Measurements from ENCODE around the gene MAP2.
A peak's percentile ranks its signal among the peaks of the same experiment; 100 is the strongest.

The MAP2 gene

GRCh38 chr2:209525331-209525730 is 101.5 kb downstream of the MAP2 start:
- no peak for TF ChIP-seq CTCF (IDR thresholded peaks at IDR 0.05; ENCODE audit: low read depth, low read length, missing control alignments)
- H3K4me3 ChIP-seq (replicated peaks; ENCODE audit: low read depth, low read length), result no peak overlapping the region
- DNase-seq (ENCODE audit: extremely low read depth, low read depth), result no peak

- no peak overlapping the region for H3K4me3 ChIP-seq (replicated peaks; ENCODE audit: low read depth, low read length)
- DNase-seq (ENCODE audit: extremely low read depth, low read depth), result peak; percentile 46
- no peak for TF ChIP-seq CTCF (IDR thresholded peaks at IDR 0.05; ENCODE audit: low read depth, low read length, missing control alignments)
Observed at GRCh38 chr2:209525834-209526281, 102.0 kb downstream of the MAP2 start.

GRCh38 chr2:209526561-209526960 is 102.7 kb downstream of the MAP2 start:
- H3K4me3 ChIP-seq (replicated peaks; ENCODE audit: low read depth, low read length), result no peak overlapping the region
- TF ChIP-seq CTCF (IDR thresholded peaks at IDR 0.05; ENCODE audit: low read depth, low read length, missing control alignments), result no peak
- no peak for DNase-seq (ENCODE audit: extremely low read depth, low read depth)

GRCh38 chr2:209529579-209529978 is 105.7 kb downstream of the MAP2 start:
- H3K4me3 ChIP-seq (replicated peaks; ENCODE audit: low read depth, low read length), result no peak overlapping the region
- no peak for TF ChIP-seq CTCF (IDR thresholded peaks at IDR 0.05; ENCODE audit: low read depth, low read length, missing control alignments)
- no peak for DNase-seq (ENCODE audit: extremely low read depth, low read depth)

GRCh38 chr2:209532321-209532720 is 108.5 kb downstream of the MAP2 start:
- H3K4me3 ChIP-seq (replicated peaks; ENCODE audit: low read depth, low read length), result no peak overlapping the region
- DNase-seq (ENCODE audit: extremely low read depth, low read depth), result no peak
- no peak for TF ChIP-seq CTCF (IDR thresholded peaks at IDR 0.05; ENCODE audit: low read depth, low read length, missing control alignments)

DNA sequence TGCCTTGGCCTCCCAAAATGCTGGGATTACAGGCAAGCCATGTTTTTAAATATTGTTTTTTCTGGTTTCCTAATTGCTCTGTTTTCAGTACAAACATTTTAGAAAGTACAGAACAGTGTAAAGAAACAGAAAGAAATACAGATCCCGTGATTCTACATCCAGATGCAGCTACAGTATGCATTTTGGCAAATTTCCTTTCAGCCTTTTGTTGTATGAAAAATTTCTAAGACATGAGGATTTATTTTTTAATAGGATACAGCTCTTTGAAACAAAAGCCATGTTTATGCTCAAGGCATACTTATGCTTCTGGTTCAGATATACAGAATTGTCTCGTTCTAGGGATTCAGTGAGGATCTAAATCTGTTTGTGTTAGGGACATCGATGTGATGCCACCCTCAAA is 109.5 kb downstream of the MAP2 start:
- H3K4me3 ChIP-seq (replicated peaks; ENCODE audit: low read depth, low read length), result no peak overlapping the region
- TF ChIP-seq CTCF (IDR thresholded peaks at IDR 0.05; ENCODE audit: low read depth, low read length, missing control alignments), result no peak
- no peak for DNase-seq (ENCODE audit: extremely low read depth, low read depth)

GRCh38 chr2:209534228-209534627 is 110.4 kb downstream of the MAP2 start:
- no peak overlapping the region for H3K4me3 ChIP-seq (replicated peaks; ENCODE audit: low read depth, low read length)
- DNase-seq (ENCODE audit: extremely low read depth, low read depth), result no peak
- TF ChIP-seq CTCF (IDR thresholded peaks at IDR 0.05; ENCODE audit: low read depth, low read length, missing control alignments), result no peak
